AG04449 (cell line): ENCODE data around the gene CCDC87.
"Not testable (repeated sequence)": the region's sequence is repeated elsewhere in the genome, so short reads cannot be mapped to it uniquely, and the experiment has no call there.

Experiments used
- CTCF ChIA-PET: fragments of 350-600 bp; formaldehyde crosslinking; extraction: SDS; loops from one replicate; lab custom pipeline; 2021; ENCODE audit warnings: antibody characterized with exemption; lab: Yijun Ruan, JAX
- POLR2A ChIA-PET: fragments of 400-600, 350-600 bp; formaldehyde crosslinking; extraction: SDS; loops from one replicate; lab custom pipeline; 2020; ENCODE audit warnings: antibody characterized with exemption, inconsistent platforms; lab: Yijun Ruan, JAX
- DNase-seq: peaks from one replicate; pipeline ENCODE4 v3.0.0-alpha.2; 2010; ENCODE audit warnings: low read depth, low spot score
- H3K4me3 ChIP-seq: 2 replicates; pipeline ENCODE4 v1.5.1; 2011; ENCODE audit warnings: low read depth, mild to moderate bottlenecking, control low read depth, low read length
- CTCF ChIP-seq: IDR thresholded peaks from one replicate; pipeline ENCODE4 v1.5.1; 2011; ENCODE audit warnings: mild to moderate bottlenecking, moderate library complexity, low read length, control low read depth, inconsistent platforms; ENCODE audit not compliant: insufficient read depth; ENCODE audit errors: missing control alignments

Gene CCDC87

GRCh38 chr11:66586136-66586535 lies 6.7 kb downstream of the CCDC87 start:
- no peak for TF ChIP-seq CTCF
- no peak overlapping the region for H3K4me3 ChIP-seq
- CTCF ChIA-PET: interaction anchor here (1.3 to 1.5 kb wide), 2 partner anchors 8 to 92 kb away, joined by 6 read pairs; partner anchors contain the start of gene RBM4B
- no peak for DNase-seq
- POLR2A ChIA-PET: no interaction called here

GRCh38 chr11:66585447-66585846 lies 7.4 kb downstream of the CCDC87 start:
- DNase-seq, H3K4me3 ChIP-seq, POLR2A ChIA-PET: not testable (repeated sequence)
- CTCF ChIA-PET: interaction anchor here (1.3 to 1.5 kb wide), 2 partner anchors 8 to 93 kb away, joined by 6 read pairs; partner anchors contain the start of gene RBM4B

- CTCF ChIA-PET, POLR2A ChIA-PET, DNase-seq, H3K4me3 ChIP-seq: not testable (repeated sequence)
Observed at GRCh38 chr11:66582565-66583147, 10.2 kb downstream of the CCDC87 start.

GRCh38 chr11:66581261-66581660 lies 11.6 kb downstream of the CCDC87 start:
- TF ChIP-seq CTCF: no peak
- DNase-seq: no peak
- POLR2A ChIA-PET: no interaction called here
- CTCF ChIA-PET: interaction anchor here (1.1 to 7.0 kb wide), 7 partner anchors 10 to 253 kb away, joined by 3 to 115 read pairs (median 4); partner anchors contain the start of genes CCDC87, CCS and RBM4B
- H3K4me3 ChIP-seq: no peak overlapping the region

- ChIA-PET CTCF (interaction anchor here (0.7 to 7.0 kb wide), 9 partner anchors 8 to 253 kb away, joined by 3 to 115 read pairs (median 3); partner anchors contain the start of genes CCDC87, CCS and RBM4B), POLR2A (no interaction called here)
- H3K4me3 ChIP-seq: no peak overlapping the region
- DNase-seq: no peak
- no peak for TF ChIP-seq CTCF
Observed at GRCh38 chr11:66580803-66581202, 12.1 kb downstream of the CCDC87 start.

- H3K4me3 ChIP-seq: no peak overlapping the region
- TF ChIP-seq CTCF: peak; percentile 89
- DNase-seq: no peak
- CTCF ChIA-PET: interaction anchor here (0.7 to 7.0 kb wide), 13 partner anchors 11 to 264 kb away, joined by 3 to 115 read pairs (median 4); partner anchors contain the start of genes CCDC87, CCS, CTSF and RBM4B
- POLR2A ChIA-PET: interaction anchor here (0.8 kb wide), 1 partner anchor 99 kb away, joined by 4 read pairs; the partner anchor contains the start of gene RBM4B
Observed at GRCh38 chr11:66579017-66579606, 13.8 kb downstream of the CCDC87 start.

GRCh38 chr11:66570850-66571180 lies 22.0 kb downstream of the CCDC87 start:
- DNase-seq: no peak
- CTCF ChIA-PET: interaction anchor here (1.1 to 5.6 kb wide), 2 partner anchors 8 to 10 kb away, joined by 3 to 46 read pairs; no protein-coding TSS in a partner anchor
- no peak overlapping the region for H3K4me3 ChIP-seq
- TF ChIP-seq CTCF: no peak
- POLR2A ChIA-PET: no interaction called here
